ENCODE data around the gene ABCB1.
"Not testable (repeated sequence)": the region's sequence is repeated elsewhere in the genome, so short reads cannot be mapped to it uniquely, and the experiment has no call there.

The ABCB1 gene

GRCh38 chr7:87473986-87474385 is 126.7 kb downstream of the ABCB1 start:
- DNase-seq (ENCODE audit: low read depth, low spot score), result no peak

GRCh38 chr7:87473192-87473591 is 127.5 kb downstream of the ABCB1 start:
- DNase-seq (ENCODE audit: low read depth, low spot score), result no peak

DNA sequence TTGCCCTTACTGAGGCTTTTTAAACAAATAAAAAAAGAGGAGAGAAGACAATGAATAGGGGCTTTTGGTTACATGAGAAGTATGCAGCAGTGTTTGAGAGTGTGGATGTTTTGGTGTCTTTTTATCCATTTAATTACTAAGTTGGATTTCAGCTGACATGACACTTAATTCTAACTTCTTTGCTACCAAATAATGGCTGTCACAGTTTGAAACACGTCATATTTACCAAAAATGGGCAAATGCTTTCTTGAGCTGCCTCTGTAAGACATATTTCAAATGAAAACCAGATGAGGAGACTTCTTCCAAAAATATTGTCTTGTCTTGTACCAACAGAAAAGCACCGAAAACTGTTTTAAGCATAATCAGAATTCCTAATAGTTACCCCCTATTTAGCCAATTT is 129.2 kb downstream of the ABCB1 start:
- DNase-seq (ENCODE audit: low read depth, low spot score), result no peak

DNA sequence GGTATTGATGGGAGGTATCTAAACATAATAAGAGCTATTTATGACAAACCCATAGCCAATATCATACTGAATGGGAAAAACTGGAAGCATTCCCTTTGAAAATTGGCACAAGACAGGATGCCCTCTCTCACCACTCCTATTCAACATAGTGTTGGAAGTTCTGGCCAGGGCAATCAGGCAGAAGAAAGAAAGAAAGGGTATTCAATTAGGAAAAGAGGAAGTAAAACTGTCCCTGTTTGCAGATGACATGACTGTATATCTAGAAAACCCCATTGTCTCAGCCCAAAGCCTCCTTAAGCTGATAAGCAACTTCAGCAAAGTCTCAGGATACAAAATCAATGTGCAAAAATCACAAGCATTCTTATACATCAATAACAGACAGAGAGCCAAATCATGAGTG is 131.5 kb downstream of the ABCB1 start:
- DNase-seq (ENCODE audit: low read depth, low spot score), result not testable (repeated sequence)

DNA sequence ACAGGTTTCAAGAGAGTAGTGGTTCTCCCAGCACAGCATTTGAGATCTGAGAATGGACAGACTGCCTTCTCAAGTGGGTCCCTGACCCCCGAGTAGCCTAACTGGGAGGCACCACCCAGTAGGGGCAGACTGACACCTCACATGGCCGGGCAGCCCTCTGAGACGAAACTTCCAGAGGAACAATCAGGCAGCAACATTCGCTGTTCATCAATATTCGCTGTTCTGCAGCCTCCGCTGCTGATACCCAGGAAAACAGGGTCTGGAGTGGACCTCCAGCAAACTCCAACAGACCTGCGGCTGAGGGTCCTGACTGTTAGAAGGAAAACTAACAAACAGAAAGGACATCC is 135.2 kb downstream of the ABCB1 start:
- DNase-seq (ENCODE audit: low read depth, low spot score), result not testable (repeated sequence)

DNA sequence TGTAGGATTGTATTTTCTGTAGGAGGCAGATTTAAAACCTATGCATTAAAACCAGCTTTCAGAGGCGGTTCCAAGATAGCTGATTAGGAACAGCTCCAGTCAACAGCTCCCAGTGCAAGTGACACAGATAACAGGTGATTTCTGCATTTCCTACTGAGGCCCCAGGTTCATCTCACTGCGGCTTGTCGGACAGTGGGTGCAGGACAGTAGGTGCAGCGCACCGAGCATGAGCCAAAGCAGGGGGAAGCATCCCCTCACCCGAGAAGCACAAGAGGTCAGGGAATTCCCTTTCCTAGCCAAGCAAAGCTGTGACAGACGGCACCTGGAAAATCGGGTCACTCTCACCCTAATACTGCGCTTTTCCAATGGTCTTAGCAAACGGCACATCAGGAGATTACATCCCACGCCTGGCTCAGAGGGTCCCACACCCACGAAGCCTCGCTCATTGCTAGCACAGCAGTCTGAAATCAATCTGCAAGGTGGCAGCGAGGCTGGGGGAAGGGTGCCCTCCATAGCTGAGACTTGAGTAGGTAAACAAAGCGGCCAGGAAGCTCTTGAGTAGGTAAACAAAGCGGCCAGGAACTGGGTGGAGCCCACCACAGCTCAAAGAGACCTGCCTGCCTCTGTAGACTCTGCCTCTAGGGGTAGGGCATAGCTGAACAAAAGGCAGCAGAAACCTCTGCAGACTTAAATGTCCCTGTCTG is 135.7 kb downstream of the ABCB1 start:
- DNase-seq (ENCODE audit: low read depth, low spot score), result not testable (repeated sequence)

DNA sequence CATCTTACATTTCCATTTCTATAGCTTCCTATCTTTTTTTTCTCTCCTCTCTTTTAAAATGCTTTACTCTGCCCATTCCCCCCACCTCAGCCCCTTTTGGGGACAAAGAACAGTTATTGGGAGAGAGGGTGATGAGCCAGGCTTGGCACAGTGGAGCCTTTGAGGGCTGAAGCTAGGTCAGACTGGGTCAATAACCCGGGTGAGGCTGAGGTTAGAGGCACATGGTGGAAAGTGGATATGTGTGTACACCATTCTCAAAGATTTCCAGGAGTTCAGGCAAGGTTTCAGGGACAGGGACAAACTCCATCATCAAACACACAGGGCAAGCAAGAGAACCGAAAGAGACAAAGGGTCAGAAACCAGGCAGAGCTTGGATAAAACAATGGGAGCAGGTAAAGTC is 136.7 kb downstream of the ABCB1 start:
- DNase-seq (ENCODE audit: low read depth, low spot score), result no peak

DNA sequence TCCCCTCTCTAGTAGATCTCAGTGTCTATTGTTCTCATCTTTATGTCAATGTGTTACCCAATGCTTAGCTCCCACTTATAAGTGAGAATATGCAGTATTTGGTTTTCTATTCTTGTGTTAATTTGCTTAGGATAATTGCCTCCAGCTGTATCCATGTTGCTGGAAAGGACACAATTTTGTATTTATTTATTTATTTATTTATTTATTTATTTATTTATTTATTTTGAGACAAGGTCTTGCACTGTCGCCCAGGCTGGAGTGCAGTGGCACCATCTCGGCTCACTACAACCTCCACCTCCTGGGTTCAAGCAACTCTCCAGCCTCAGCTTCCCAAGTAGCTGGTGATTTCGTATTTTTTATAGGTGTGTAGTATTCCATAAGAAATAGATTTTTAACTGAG is 140.2 kb downstream of the ABCB1 start:
- not testable (repeated sequence) for DNase-seq (ENCODE audit: low read depth, low spot score)

DNA sequence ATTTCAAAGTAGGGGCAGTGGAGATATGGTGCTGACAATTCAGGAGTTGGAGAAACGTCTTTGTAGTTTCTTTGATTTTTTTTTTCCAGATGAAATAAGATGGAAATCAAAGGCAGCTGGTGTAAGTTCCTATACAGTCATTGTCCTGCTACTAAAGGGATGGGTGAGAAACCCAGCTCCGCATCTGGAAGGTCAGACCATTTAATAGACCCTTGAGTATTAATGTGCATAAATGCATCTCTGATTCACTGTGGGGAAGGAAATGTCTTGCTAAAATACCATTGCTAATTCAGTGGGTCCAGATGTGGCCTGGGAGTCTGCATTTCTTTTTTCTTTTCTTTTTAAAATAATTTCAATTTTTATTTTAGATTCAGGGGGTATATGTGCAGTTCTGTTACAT is 140.7 kb downstream of the ABCB1 start:
- DNase-seq (ENCODE audit: low read depth, low spot score), result no peak

GRCh38 chr7:87458148-87458547 is 142.5 kb downstream of the ABCB1 start:
- no peak for DNase-seq (ENCODE audit: low read depth, low spot score)

DNA sequence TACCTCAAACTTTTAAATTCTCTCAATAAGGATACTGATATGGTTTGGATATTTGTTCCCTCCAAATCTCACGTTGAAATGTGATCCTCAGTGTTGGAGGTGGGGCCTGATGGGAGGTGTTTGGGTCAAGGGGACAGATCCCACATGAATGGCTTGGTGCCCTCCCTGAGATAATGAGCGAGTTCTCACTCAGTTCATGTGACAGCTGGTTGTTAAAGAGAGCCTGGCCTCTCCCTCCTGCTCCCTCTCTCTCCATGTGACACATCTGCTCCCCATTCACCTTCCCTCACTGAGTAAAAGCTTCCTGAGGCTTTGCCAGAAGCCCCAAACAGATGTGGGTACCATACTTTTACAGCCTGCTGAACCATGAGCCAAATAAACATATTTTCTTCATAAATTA is 144.4 kb downstream of the ABCB1 start:
- no peak for DNase-seq (ENCODE audit: low read depth, low spot score)
